Astrocyte of the cerebellum (primary cell): Measurements from ENCODE around the gene NRN1.
"Not testable (repeated sequence)": the region's sequence is repeated elsewhere in the genome, so short reads cannot be mapped to it uniquely, and the experiment has no call there.

Experiments
- DNase-seq: peaks from one replicate; pipeline ENCODE4 v3.0.0-alpha.2; 2011; ENCODE audit warnings: low read depth
- H3K4me3 ChIP-seq: 2 replicates; pipeline ENCODE4 v1.5.1; 2011; ENCODE audit warnings: mild to moderate bottlenecking, low read depth, low read length, moderate library complexity
- in situ Hi-C: cut with HindIII; loops from 2 replicates; pipeline ENCODE4 v1.10.0; 2017; ENCODE audit warnings: low sequenced_read_pairs
- TF ChIP-seq, protein P1 (sequence below): IDR thresholded peaks from 2 replicates; pipeline ENCODE4 v1.5.1; 2012; ENCODE audit warnings: low read length, low read depth, moderate library complexity, mild to moderate bottlenecking; ENCODE audit errors: missing control alignments

The NRN1 gene

DNA sequence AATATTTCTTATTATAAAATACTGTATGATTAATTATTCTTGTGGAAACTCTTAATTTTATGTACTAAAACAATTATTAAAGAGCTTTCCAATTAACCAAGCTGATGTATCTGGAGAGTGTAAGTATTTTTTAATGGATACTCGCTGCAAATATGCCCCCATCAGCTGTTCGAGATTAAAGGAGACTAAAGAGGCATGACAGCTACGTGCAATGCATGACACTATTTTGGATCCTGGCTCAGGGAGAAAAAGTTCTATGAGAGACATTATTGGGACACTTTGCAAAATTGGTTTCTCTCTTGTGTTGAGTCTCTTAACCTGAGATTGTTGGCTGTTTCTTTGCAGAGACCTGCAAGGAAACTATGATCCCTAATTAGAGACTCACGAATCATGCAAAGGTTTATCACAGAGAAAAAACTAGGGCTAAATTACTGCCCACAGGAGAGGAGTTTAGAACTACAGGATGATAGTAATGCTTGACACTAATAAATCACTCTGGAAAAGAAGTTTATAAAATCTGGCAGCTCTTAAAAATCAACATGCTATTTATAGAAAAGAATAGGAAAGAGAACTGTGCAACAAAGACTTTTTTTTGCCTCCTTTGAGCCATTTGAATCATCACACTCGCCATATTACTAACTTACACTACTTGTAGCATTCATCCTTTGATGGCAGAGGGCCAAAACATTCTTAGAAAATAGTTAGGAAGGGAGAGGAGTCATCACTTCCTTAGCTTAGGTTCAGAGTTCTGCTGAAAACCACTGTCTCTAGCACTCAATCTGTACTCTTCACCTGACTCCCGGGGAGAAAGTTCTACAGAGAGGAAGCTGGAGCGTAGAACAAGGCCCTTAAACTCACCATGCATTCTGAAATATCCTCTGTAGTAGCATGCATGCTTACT is 25.3 kb downstream of the NRN1 start:
- TF ChIP-seq, protein P1, sequence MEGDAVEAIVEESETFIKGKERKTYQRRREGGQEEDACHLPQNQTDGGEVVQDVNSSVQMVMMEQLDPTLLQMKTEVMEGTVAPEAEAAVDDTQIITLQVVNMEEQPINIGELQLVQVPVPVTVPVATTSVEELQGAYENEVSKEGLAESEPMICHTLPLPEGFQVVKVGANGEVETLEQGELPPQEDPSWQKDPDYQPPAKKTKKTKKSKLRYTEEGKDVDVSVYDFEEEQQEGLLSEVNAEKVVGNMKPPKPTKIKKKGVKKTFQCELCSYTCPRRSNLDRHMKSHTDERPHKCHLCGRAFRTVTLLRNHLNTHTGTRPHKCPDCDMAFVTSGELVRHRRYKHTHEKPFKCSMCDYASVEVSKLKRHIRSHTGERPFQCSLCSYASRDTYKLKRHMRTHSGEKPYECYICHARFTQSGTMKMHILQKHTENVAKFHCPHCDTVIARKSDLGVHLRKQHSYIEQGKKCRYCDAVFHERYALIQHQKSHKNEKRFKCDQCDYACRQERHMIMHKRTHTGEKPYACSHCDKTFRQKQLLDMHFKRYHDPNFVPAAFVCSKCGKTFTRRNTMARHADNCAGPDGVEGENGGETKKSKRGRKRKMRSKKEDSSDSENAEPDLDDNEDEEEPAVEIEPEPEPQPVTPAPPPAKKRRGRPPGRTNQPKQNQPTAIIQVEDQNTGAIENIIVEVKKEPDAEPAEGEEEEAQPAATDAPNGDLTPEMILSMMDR, result no peak
- DNase-seq, result peak; percentile 36
- no peak overlapping the region for H3K4me3 ChIP-seq
- in situ Hi-C loops, result no loop called here

DNA sequence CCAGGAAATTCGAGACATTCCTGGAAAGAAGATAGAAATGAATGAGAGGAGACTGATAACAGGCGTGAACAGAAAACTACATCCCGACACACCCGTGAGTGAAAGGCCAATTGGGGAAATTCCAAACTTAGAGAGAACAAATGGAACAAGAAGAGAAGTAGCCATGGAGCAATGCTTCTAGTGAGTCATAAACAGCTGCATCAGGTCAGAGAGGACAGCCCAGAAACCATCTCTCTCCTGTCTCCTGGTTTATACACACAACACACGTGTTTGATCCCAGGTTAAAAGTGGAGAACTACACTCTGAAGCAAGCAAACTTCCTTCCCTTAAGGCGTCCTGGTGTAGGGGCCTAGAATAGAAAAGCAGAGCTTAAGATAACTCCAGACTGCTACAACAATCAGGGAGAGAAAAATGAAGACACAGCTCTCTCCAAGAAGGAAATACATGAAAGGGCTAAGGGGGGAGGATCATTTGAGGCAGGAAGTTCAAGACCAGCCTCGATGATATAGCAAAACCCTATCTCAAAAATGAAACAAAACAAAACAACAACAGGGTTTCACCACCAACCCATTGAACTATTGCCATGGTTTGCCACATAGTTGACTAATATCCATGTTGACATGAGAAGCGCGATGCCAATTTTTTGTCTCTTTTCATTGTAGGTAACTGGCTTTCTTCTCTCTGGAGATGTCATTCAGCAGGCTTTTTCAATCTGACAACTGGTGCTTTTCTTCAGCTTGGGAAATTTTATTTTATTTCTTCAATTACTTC is 26.9 kb downstream of the NRN1 start:
- TF ChIP-seq, protein P1, result no peak
- H3K4me3 ChIP-seq, result no peak overlapping the region
- DNase-seq, result no peak
- in situ Hi-C loops, result no loop called here

DNA sequence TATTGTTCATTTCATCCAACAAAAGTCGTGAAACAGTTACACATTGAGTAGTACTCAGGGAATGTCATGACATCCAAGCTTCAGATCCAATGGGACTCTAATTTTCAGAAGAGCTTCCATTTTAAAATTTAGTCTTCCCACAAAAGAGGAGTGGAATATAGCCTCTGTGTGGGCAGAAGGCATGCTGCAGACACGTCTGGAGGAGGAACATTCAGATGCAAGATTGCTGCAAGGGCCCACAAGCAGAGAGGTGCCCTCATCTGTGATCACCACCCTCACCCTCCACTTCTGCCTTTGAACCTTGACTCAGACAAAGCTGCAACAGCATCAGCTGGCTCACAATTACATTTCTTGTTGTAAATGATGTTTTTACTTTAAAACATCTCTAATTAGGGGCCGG is 29.9 kb downstream of the NRN1 start:
- TF ChIP-seq, protein P1, result no peak
- DNase-seq, result no peak
- in situ Hi-C loops, result no loop called here
- H3K4me3 ChIP-seq, result no peak overlapping the region

DNA sequence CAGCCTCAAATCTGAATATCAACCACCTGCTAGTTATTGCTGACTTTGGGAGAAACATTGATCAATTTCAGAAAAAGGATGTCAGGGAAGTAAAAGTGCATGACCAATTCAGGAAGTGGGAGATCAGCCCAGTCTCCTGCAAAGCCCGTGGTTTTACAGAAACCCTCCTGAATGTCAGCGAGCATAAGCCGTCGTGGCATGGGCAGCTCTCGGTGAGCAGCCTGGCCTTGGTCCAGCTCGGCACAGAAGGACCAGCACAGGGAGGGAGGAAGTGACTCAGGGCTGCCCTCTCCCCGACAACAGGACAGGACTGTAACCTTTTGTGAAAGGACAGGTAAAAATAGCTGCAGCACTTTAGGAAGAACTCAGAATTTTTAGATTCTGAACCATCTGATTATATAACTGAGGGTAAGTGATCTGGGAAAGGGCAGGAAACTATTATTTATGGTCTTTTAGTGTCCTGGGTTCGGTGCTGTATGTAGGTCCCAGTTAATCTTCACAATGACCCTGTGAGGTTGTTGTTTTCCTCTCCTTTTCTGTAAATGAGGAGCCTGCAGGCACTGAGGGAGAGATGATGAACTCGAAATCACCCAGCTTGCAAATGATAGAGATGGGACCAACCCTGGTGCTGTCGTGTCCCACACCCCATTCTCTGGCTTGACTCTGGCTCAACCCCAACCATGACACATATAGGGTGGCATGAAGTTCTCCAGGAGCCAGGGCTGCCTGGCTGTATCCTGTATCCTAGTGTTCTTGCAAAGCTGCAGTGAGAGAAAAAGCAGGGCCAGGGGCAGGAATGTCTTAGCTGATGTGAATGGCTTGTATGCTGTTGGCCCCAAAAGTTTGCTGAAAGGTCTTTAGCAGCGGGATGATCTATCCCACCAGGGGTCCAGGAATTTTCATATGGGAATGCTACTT is 37.6 kb downstream of the NRN1 start:
- TF ChIP-seq, protein P1, result no peak
- peak; percentile 19 for DNase-seq
- in situ Hi-C loops, result no loop called here
- no peak overlapping the region for H3K4me3 ChIP-seq

DNA sequence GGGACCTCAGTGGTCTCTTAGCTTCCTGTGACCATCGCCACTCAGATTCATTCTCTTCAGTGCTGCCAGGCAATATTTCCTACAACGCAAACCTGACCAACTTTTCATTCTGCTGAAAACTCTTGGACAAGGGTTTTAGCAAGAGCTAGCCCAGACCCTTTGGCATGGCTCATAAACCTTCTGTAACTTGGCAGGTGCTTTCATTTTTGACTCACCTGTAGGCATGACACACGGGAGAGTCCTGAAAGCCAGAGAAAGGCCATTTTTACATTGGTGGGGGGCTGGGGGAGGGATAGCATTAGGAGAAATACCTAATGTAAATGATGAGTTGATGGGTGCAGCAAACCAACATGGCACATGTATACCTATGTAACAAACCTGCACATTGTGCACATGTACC is 38.7 kb downstream of the NRN1 start:
- in situ Hi-C loops, DNase-seq, H3K4me3 ChIP-seq: not testable (repeated sequence)

DNA sequence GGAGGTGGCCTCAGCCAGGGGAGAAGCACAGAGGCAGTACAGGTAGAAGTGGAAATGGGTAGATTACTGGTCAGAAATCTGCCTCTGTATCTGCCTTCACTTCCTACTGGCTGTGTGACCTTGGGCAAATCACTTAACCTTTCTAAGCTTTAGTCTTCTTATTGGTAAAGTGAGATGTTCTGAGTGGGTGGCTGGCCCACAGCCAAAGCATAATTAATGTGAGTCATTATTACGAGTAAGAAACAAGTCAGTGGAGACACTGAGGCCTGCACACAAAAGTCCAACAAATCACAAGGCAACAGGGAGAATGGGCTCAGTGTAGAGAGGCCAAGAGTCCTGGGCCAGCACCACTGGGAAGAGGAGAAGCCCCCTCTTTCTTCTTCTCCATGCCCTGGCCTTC is 39.1 kb downstream of the NRN1 start:
- no peak overlapping the region for H3K4me3 ChIP-seq
- DNase-seq, result no peak
- TF ChIP-seq, protein P1, result no peak
- in situ Hi-C loops, result no loop called here
